GM23338 (cell line): ENCODE data around the gene NFX1. TPM values are rescaled to one million over a fixed set of nuclear protein-coding genes. Genes with fewer than 3 reads are reported as not detected.
A peak's percentile ranks its signal among the peaks of the same experiment; 100 is the strongest.

Experiments
- ATAC-seq: fragments of 200-7000 bp; cut with Tn5 transposase; 3 replicates; pipeline ENCODE4 v1.9.1; 2020
- DNase-seq: peaks from one replicate; pipeline ENCODE4 v3.0.0-alpha.2; 2015; ENCODE audit warnings: low spot score
- H2AFZ ChIP-seq: fragments of 200-600 bp; sonication (generic); 2 replicates; pipeline ENCODE4 v1.8.0; 2016; ENCODE audit warnings: antibody characterized with exemption, mild to moderate bottlenecking, moderate library complexity
- H3F3A ChIP-seq: fragments of 200-600 bp; sonication (generic); replicated peaks from 2 replicates; pipeline ENCODE4 v1.8.0; 2017; ENCODE audit warnings: antibody characterized with exemption, mixed run types, low read depth
- H3K27ac ChIP-seq: fragments of 200-600 bp; sonication (generic); 2 replicates; pipeline ENCODE4 v1.6.1; 2016; ENCODE audit warnings: low read depth
- H3K27me3 ChIP-seq: fragments of 200-600 bp; sonication (generic); 2 replicates; pipeline ENCODE4 v1.8.0; 2016; ENCODE audit warnings: mild to moderate bottlenecking, mixed run types, moderate library complexity; ENCODE audit not compliant: insufficient read depth
- H3K36me3 ChIP-seq: fragments of 200-600 bp; sonication (generic); 2 replicates; pipeline ENCODE4 v1.8.0; 2016; ENCODE audit warnings: mild to moderate bottlenecking; ENCODE audit not compliant: insufficient read depth
- H3K4me1 ChIP-seq: fragments of 200-600 bp; sonication (generic); 2 replicates; pipeline ENCODE4 v1.8.0; 2016; ENCODE audit warnings: mild to moderate bottlenecking, moderate library complexity; ENCODE audit not compliant: insufficient read depth
- H3K4me2 ChIP-seq: fragments of 200-600 bp; sonication (generic); 2 replicates; pipeline ENCODE4 v1.7.1; 2017; ENCODE audit warnings: mixed run types
- H3K4me3 ChIP-seq: fragments of 200-600 bp; sonication (generic); 2 replicates; pipeline ENCODE4 v1.6.1; 2016; ENCODE audit warnings: mixed run types
- H3K79me2 ChIP-seq: fragments of 200-600 bp; sonication (generic); replicated peaks from 2 replicates; pipeline ENCODE4 v1.8.0; 2017; ENCODE audit warnings: mild to moderate bottlenecking; ENCODE audit not compliant: insufficient read depth
- H3K9me2 ChIP-seq: fragments of 200-600 bp; sonication (generic); 2 replicates; pipeline ENCODE4 v1.8.0; 2017; ENCODE audit not compliant: insufficient read depth
- H4K20me1 ChIP-seq: fragments of 200-600 bp; sonication (generic); replicated peaks from 2 replicates; pipeline ENCODE4 v1.8.0; 2017; ENCODE audit warnings: mild to moderate bottlenecking; ENCODE audit not compliant: insufficient read depth
- H3K27ac Mint-ChIP-seq: 2 replicates; pipeline ENCODE4 v1.8.0; 2020; ENCODE audit warnings: inconsistent platforms, mild to moderate bottlenecking, moderate library complexity, mixed read lengths
- H3K27me3 Mint-ChIP-seq: 3 replicates; pipeline ENCODE4 v1.8.0; 2022; ENCODE audit warnings: low read depth, mild to moderate bottlenecking, moderate library complexity, mixed read lengths, inconsistent platforms; ENCODE audit not compliant: insufficient read depth, poor library complexity
- H3K36me3 Mint-ChIP-seq: 3 replicates; pipeline ENCODE4 v1.8.0; 2021; ENCODE audit warnings: low read depth, mild to moderate bottlenecking, inconsistent platforms, moderate library complexity, mixed read lengths
- H3K4me1 Mint-ChIP-seq: 3 replicates; pipeline ENCODE4 v1.8.0; 2020; ENCODE audit warnings: mild to moderate bottlenecking, inconsistent platforms, mixed read lengths
- H3K4me3 Mint-ChIP-seq: 3 replicates; pipeline ENCODE4 v1.8.0; 2021; ENCODE audit warnings: moderate library complexity, mild to moderate bottlenecking, inconsistent platforms, mixed read lengths
- H3K9me3 Mint-ChIP-seq: 3 replicates; pipeline ENCODE4 v1.8.0; 2020; ENCODE audit warnings: moderate library complexity, mild to moderate bottlenecking, inconsistent platforms, mixed read lengths
- CREB1 ChIP-seq: fragments of 250-450 bp; sonication (Bioruptor Pico); IDR thresholded peaks from 2 replicates; pipeline ENCODE4 v1.5.0; 2020; ENCODE audit warnings: low read depth, mild to moderate bottlenecking, moderate library complexity
- CTCF ChIP-seq, 2 experiments: fragments of 200-600 bp in 1 of 2; sonication (generic) in 1 of 2; conservative IDR thresholded peaks; 2 replicates each; pipeline versions ENCODE4 v1.5.1 to v1.6.1; 2016 to 2017; ENCODE audit warnings: antibody characterized with exemption in 2 of 2, low read depth in 2 of 2, mild to moderate bottlenecking in 2 of 2, moderate library complexity in 1 of 2
- EZH2phosphoT487 ChIP-seq: fragments of 200-600 bp; sonication (generic); IDR thresholded peaks from one replicate; pipeline ENCODE4 v1.8.1; 2018; ENCODE audit warnings: antibody characterized with exemption; ENCODE audit not compliant: unreplicated experiment
- JUNB ChIP-seq: IDR thresholded peaks from one replicate; pipeline ENCODE4 v1.6.1; 2016; ENCODE audit warnings: antibody characterized with exemption; ENCODE audit not compliant: unreplicated experiment
- REST ChIP-seq: IDR thresholded peaks from one replicate; pipeline ENCODE4 v1.6.1; 2018; ENCODE audit warnings: antibody characterized with exemption; ENCODE audit not compliant: unreplicated experiment
- STAT1 ChIP-seq: IDR thresholded peaks from one replicate; pipeline ENCODE4 v1.6.1; 2016; ENCODE audit warnings: antibody characterized with exemption; ENCODE audit not compliant: unreplicated experiment
- ZNF114 ChIP-seq: fragments of 250-450 bp; sonication (Bioruptor Pico); IDR thresholded peaks from 2 replicates; pipeline ENCODE4 v1.5.0; 2020; ENCODE audit warnings: mild to moderate bottlenecking, moderate library complexity
- ZNF331 ChIP-seq: fragments of 250-450 bp; sonication (Bioruptor Pico); IDR thresholded peaks from 2 replicates; pipeline ENCODE4 v1.5.0; 2020; ENCODE audit warnings: low read depth, mild to moderate bottlenecking, moderate library complexity
- ZNF462 ChIP-seq: fragments of 250-450 bp; sonication (Bioruptor Pico); IDR thresholded peaks from 2 replicates; pipeline ENCODE4 v1.5.0; 2020; ENCODE audit warnings: mild to moderate bottlenecking, moderate library complexity
- polyA plus RNA-seq: library from polyadenylated mRNA; unstranded; fragments of >200 nt; fragmentation: Nextera tagmentation; extraction: Ambion mirVana; gene quantifications from 2 replicates; pipeline ENCODE4 v1.2.1, GENCODE V29; 2016
- total RNA-seq: library from RNA; depleted of rRNA; stranded (reverse); fragments of >200 nt; shearing (Covaris generic); gene quantifications from 2 replicates; pipeline ENCODE4 v1.2.3, GENCODE V29; 2014

NFX1 gene
- total and polyA plus RNA-seq, 2 experiments from 2014 or later: 13.9 to 26.1 TPM

- Mint-ChIP-seq H3K27me3 (peaks cover 7% of the 10 kb centered on the region), H3K27ac (peak overlapping the region; percentile 91), H3K36me3 (peaks cover 4% of the 10 kb centered on the region; the same call in 1 of the 3 replicates), H3K4me1 (peaks cover 12% of the 10 kb centered on the region), H3K4me3 (no peak overlapping the region), H3K9me3 (no peaks in the 10 kb centered on the region; the same call in 2 of the 3 replicates)
- peak overlapping the region; percentile 20; the same call in 1 of the 2 replicates for H3K27ac ChIP-seq
- H3K4me1 ChIP-seq: 0 out of 2 replicates have a peak, but pooled peaks cover 5% of the 10 kb centered on the region
- no peaks in the 10 kb centered on the region for H4K20me1 ChIP-seq
- no peaks in the 10 kb centered on the region for H3K36me3 ChIP-seq
- H3K27me3 ChIP-seq: no peaks in the 10 kb centered on the region
- ATAC-seq: peak; percentile 6
- no peak overlapping the region for H3K4me2 ChIP-seq
- no peak overlapping the region for H2AFZ ChIP-seq
- no peaks in the 10 kb centered on the region for H3K9me2 ChIP-seq
- peak; percentile 85 for DNase-seq
- TF ChIP-seq CTCF (conservative IDR thresholded peaks at IDR 0.05; ENCODE audit: low read depth in 2 of 2) (peak; percentile 69 to 71), JUNB (no peak)
- H3K4me3 ChIP-seq: no peak overlapping the region
- no peaks in the 10 kb centered on the region for H3F3A ChIP-seq
- peaks cover 14% of the 10 kb centered on the region for H3K79me2 ChIP-seq
Measured at GRCh38 chr9:33287087-33287490, 3.2 kb upstream of the NFX1 start.

- H3K4me1 ChIP-seq: 0 out of 2 replicates have a peak, but pooled peaks cover 5% of the 10 kb centered on the region
- no peaks in the 10 kb centered on the region for H3K9me2 ChIP-seq
- H4K20me1 ChIP-seq: no peaks in the 10 kb centered on the region; the same call in 1 of the 2 replicates
- H3K27ac ChIP-seq: no peak overlapping the region
- no peak overlapping the region for H3K4me3 ChIP-seq
- Mint-ChIP-seq H3K27ac (peak overlapping the region; percentile 62; the same call in 1 of the 2 replicates), H3K36me3 (peaks cover 4% of the 10 kb centered on the region; the same call in 1 of the 3 replicates), H3K27me3 (peaks cover 7% of the 10 kb centered on the region), H3K4me1 (peaks cover 13% of the 10 kb centered on the region), H3K4me3 (0 out of 3 replicates have a peak overlapping the region, but pooled peaks have one; percentile 27), H3K9me3 (no peaks in the 10 kb centered on the region; the same call in 2 of the 3 replicates)
- no peak overlapping the region for H3K4me2 ChIP-seq
- H2AFZ ChIP-seq: no peak overlapping the region
- H3K27me3 ChIP-seq: no peaks in the 10 kb centered on the region
- no peaks in the 10 kb centered on the region for H3F3A ChIP-seq
- peaks cover 26% of the 10 kb centered on the region for H3K79me2 ChIP-seq
- ATAC-seq (no peak), DNase-seq (no peak)
- H3K36me3 ChIP-seq: no peaks in the 10 kb centered on the region
- TF ChIP-seq EZH2phosphoT487 (no peak), ZNF331 (CRISPR knock-in tag) (no peak), STAT1 (no peak), ZNF462 (CRISPR knock-in tag) (no peak), CREB1 (CRISPR knock-in tag) (no peak), ZNF114 (no peak), REST (no peak)
Measured at GRCh38 chr9:33288235-33288634, 2.1 kb upstream of the NFX1 start.
